Hindlimb muscle (tissue), 1 donor: ENCODE data around the gene UBE2Z. TPM values are rescaled to one million over a fixed set of nuclear protein-coding genes. Genes with fewer than 3 reads are reported as not detected.

Experiments
- DNase-seq: peaks from one replicate; pipeline ENCODE4 v3.0.0-alpha.2; 2013
- polyA plus RNA-seq: library from polyadenylated mRNA; unstranded; fragments of 120-200 nt; gene quantifications from one replicate; pipeline ENCODE4 v1.2.1, GENCODE V29; 2013; ENCODE audit not compliant: insufficient read length

Gene UBE2Z
- polyA plus RNA-seq, 1 donor: 54.1 TPM

DNA sequence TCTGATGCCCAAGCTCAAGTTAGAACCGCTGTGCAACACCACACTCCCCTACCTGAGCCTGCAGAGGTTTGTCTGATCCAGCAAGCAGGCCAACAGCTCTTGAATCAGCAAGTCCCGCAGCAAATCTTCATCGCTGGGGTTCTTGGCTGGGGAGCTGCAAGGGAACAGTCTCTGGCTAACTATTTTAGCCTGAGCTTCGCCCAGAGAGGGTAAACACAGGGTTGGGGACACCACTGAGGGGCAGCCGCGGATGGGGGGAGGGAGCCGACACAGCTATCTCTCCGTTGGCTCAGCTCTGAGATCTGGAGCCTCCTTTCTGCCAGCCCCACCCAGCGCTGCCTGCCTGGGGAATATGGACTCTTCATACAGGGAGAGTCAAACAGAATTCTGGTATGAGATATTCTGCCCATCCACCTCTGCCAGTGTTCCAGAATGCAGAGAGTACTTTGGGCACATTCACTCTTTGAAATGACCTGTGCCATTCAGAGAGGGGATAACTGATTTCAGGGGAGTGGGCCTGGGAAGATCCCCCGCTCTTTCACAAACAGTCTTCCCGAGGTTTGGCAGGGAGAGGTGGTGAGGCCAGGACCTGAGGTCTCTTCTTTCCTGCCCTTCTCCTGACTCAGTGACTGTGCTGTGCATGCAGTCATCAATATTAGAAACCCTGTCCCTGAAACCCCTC is 52.8 kb downstream of the UBE2Z start:
- no peak for DNase-seq

GRCh38 chr17:48961516-48962233 is 53.5 kb downstream of the UBE2Z start:
- DNase-seq: no peak

DNA sequence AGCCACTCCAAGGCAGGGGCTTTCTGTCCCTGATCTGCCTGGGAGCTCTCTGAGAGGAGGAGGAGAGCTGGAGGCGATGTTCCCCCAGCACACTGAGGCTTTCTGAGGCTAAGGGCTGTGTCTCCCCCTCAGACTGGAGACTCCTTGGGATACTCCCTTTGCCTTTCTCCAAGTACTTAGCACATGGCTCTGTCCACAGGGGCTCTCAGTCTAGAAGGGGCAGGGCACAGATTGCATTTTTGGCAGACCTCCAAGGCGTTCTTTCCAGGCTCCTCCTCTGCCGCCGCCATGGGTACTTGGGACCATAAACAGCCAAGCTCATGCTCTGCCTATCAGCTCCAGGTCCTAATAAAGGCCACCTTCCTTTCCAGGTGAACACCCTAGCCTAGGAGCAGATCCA is 62.0 kb downstream of the UBE2Z start:
- DNase-seq: no peak

GRCh38 chr17:48970865-48971687 is 62.9 kb downstream of the UBE2Z start:
- DNase-seq: no peak

- DNase-seq: no peak
These were observed 64.5 kb downstream of the UBE2Z start for GRCh38 chr17:48972749-48973097.

- DNase-seq: no peak
These were observed 65.6 kb downstream of the UBE2Z start for GRCh38 chr17:48973806-48974205.

Other genes starting within 250 kb of the UBE2Z start
- gene PRAC1, start 185.9 kb upstream of the UBE2Z start, polyA plus RNA-seq: not detected
- not detected for gene PRAC2, start 185.2 kb upstream of the UBE2Z start, polyA plus RNA-seq
- gene HOXB13, start 179.7 kb upstream of the UBE2Z start, polyA plus RNA-seq: not detected
- not detected for gene TTLL6, start 91.2 kb upstream of the UBE2Z start, polyA plus RNA-seq
- 39.3 TPM for gene CALCOCO2, start 77.4 kb upstream of the UBE2Z start, polyA plus RNA-seq
- 116 TPM for gene ATP5MC1, start 15.6 kb upstream of the UBE2Z start, polyA plus RNA-seq
- 63.6 TPM for gene SNF8, start 36.4 kb downstream of the UBE2Z start, polyA plus RNA-seq
- gene GIP, start 60.2 kb downstream of the UBE2Z start, polyA plus RNA-seq: not detected
- 8.6 TPM for gene IGF2BP1, start 89.0 kb downstream of the UBE2Z start, polyA plus RNA-seq
- gene B4GALNT2, start 224.4 kb downstream of the UBE2Z start, polyA plus RNA-seq: 0.14 TPM